ENCODE data around the gene SPRED1.
"Not testable (repeated sequence)": the region's sequence is repeated elsewhere in the genome, so short reads cannot be mapped to it uniquely, and the experiment has no call there.

Gene SPRED1

GRCh38 chr15:38266247-38266986, 13.8 kb downstream of the SPRED1 start:
- Histone ChIP-seq H3K4me2 (peak overlapping the region in 2 of 11 experiments; percentile 38 to 52; a peak in 4 of 22 replicates), H3K27me3 (no peaks in the 10 kb centered on the region), H3K9ac (peak overlapping the region in 2 of 11 experiments; percentile 35 to 37; a peak in 2 of 22 replicates), H4K20me1 (peaks cover 67 to 100% (median 98%) of the 10 kb centered on the region in 11 experiments), H3K27ac (no peak overlapping the region; a peak in 1 of 22 replicates), H3K4me3 (no peak overlapping the region), H3K9me3 (replicated peaks in 1 of 11) (peaks cover 13 to 33% (median 22%) of the 10 kb centered on the region in 11 experiments; a peak in 20 of 22 replicates), H3K4me1 (peaks cover 0 to 73% (median 0%) of the 10 kb centered on the region in 10 experiments; a peak in 6 of 20 replicates), H3K36me3 (peaks cover 26 to 80% (median 43%) of the 10 kb centered on the region in 11 experiments)
- TF ChIP-seq Cebpa-rat (IDR thresholded peaks at IDR 0.05), result no peak

DNA sequence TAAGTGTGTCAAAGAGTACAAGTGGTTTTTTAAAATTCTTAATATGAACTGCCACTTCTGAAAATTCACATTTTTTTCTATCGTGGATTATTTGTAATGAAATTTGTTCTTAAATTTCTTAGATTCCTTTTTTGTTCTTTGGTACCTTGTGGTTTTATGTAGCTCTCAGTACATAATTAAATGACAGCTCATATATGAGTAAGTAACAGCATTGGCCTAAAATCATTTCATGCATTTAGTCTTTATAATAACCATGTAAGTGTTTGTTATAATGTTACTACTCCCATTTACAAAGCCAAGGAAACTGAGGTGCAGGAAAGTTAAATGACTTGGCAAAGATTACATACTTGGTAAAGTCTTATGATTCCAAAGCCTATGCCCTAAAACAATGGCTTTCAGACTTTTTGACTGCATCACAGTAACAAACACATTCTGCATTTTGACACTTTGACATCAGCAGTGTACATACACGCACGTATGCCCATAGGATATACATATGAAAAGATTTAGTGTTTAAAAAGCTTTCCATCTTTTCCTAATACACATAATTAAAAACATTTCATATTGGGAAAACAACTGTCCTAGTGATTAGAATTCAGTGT, 14.9 kb downstream of the SPRED1 start:
- Histone ChIP-seq H4K20me1 (peaks cover 75 to 100% (median 98%) of the 10 kb centered on the region in 11 experiments), H3K4me3 (no peak overlapping the region), H3K9ac (no peak overlapping the region), H3K4me1 (peaks cover 0 to 70% (median 0%) of the 10 kb centered on the region in 10 experiments; a peak in 6 of 20 replicates), H3K27ac (no peak overlapping the region), H3K9me3 (replicated peaks in 1 of 11) (peaks cover 17 to 32% (median 24%) of the 10 kb centered on the region in 11 experiments; a peak in 20 of 22 replicates), H3K36me3 (peaks cover 36 to 80% (median 48%) of the 10 kb centered on the region in 11 experiments), H3K4me2 (no peak overlapping the region), H3K27me3 (no peaks in the 10 kb centered on the region)
- no peak for TF ChIP-seq Cebpa-rat (IDR thresholded peaks at IDR 0.05)

- peaks cover 48 to 91% (median 65%) of the 10 kb centered on the region in 11 experiments for H3K36me3 ChIP-seq
- H4K20me1 ChIP-seq, result peaks cover 65 to 100% (median 97%) of the 10 kb centered on the region in 11 experiments
- no peak overlapping the region for H3K27ac ChIP-seq
- H3K4me3 ChIP-seq, result no peak overlapping the region
- no peaks in the 10 kb centered on the region for H3K27me3 ChIP-seq
- peaks cover 17 to 40% (median 28%) of the 10 kb centered on the region in 11 experiments; a peak in 20 of 22 replicates for H3K9me3 ChIP-seq (replicated peaks in 1 of 11)
- peaks cover 0 to 64% (median 2%) of the 10 kb centered on the region in 10 experiments; a peak in 7 of 20 replicates for H3K4me1 ChIP-seq
- no peak overlapping the region for H3K4me2 ChIP-seq
- H3K9ac ChIP-seq, result no peak overlapping the region
- no peak for TF ChIP-seq Cebpa-rat (IDR thresholded peaks at IDR 0.05)
These were observed 18.5 kb downstream of the SPRED1 start for GRCh38 chr15:38271144-38271543.

DNA sequence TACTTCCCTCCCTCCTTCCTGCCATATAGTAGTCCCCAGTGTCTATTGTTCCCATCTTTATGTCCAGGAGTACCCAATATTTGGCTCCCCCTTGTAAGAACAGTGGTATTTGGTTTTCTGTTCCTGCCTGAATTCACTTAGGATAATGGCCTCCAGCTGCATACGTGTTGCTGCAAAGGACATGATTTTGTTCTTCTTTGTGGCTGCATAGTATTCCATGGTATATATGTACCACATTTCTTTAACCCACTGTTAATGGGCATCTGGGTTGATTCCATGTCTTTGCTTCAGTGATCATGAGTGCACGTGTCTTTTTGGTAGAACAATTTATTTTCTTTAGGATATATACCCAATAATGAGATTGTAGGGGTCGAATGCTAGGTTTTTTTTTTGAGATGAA, 19.3 kb downstream of the SPRED1 start:
- Histone ChIP-seq H3K27me3 (no peaks in the 10 kb centered on the region), H3K27ac (no peak overlapping the region), H3K4me3 (no peak overlapping the region), H4K20me1 (peaks cover 58 to 100% (median 96%) of the 10 kb centered on the region in 11 experiments), H3K4me2 (no peak overlapping the region), H3K4me1 (peaks cover 0 to 56% (median 2%) of the 10 kb centered on the region in 10 experiments; a peak in 7 of 20 replicates), H3K9me3 (replicated peaks in 1 of 11) (peaks cover 17 to 44% (median 30%) of the 10 kb centered on the region in 11 experiments; a peak in 21 of 22 replicates), H3K36me3 (peaks cover 55 to 92% (median 73%) of the 10 kb centered on the region in 11 experiments), H3K9ac (no peak overlapping the region)
- no peak for TF ChIP-seq Cebpa-rat (IDR thresholded peaks at IDR 0.05)

DNA sequence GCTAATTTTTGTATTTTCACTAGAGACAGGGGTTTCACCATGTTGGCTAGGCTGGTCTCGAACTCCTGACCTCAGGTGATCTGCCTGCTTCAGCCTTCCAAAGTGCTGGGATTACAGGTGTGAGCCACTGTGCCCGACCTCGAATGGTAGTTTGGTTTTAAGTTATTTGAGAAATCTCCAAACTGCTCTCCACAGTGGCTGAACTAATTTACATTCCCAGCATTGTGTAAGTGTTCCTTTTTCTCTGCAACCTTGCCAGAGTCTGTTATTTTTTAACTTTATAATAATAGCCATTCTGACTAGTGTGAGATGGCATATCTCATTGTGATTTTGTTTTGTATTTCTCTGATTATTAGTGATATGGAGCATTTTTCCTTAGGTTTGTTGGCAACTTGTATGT, 19.8 kb downstream of the SPRED1 start:
- peaks cover 60 to 96% (median 77%) of the 10 kb centered on the region in 11 experiments for H3K36me3 ChIP-seq
- H3K9me3 ChIP-seq (replicated peaks in 1 of 11), result peaks cover 17 to 49% (median 35%) of the 10 kb centered on the region in 11 experiments; a peak in 21 of 22 replicates
- peaks cover 52 to 100% (median 96%) of the 10 kb centered on the region in 11 experiments for H4K20me1 ChIP-seq
- not testable (repeated sequence) for H3K27ac ChIP-seq, H3K9ac ChIP-seq, H3K4me3 ChIP-seq, H3K4me2 ChIP-seq, H3K27me3 ChIP-seq
- peaks cover 0 to 56% (median 2%) of the 10 kb centered on the region in 10 experiments; a peak in 7 of 20 replicates for H3K4me1 ChIP-seq

GRCh38 chr15:38274135-38274534, 21.5 kb downstream of the SPRED1 start:
- H3K9ac ChIP-seq, result no peak overlapping the region
- H3K4me3 ChIP-seq, result no peak overlapping the region
- peaks cover 0 to 64% (median 2%) of the 10 kb centered on the region in 10 experiments; a peak in 7 of 20 replicates for H3K4me1 ChIP-seq
- no peak for TF ChIP-seq Cebpa-rat (IDR thresholded peaks at IDR 0.05)
- no peak overlapping the region for H3K27ac ChIP-seq
- H3K27me3 ChIP-seq, result no peaks in the 10 kb centered on the region
- peaks cover 44 to 100% (median 93%) of the 10 kb centered on the region in 11 experiments for H4K20me1 ChIP-seq
- H3K4me2 ChIP-seq, result peak overlapping the region in 1 of 11 experiments; percentile 40; a peak in 1 of 22 replicates
- peaks cover 13 to 52% (median 41%) of the 10 kb centered on the region in 11 experiments; a peak in 21 of 22 replicates for H3K9me3 ChIP-seq (replicated peaks in 1 of 11)
- peaks cover 50 to 93% (median 72%) of the 10 kb centered on the region in 11 experiments for H3K36me3 ChIP-seq

- H3K4me3 ChIP-seq, result no peak overlapping the region
- no peak overlapping the region for H3K27ac ChIP-seq
- no peak for TF ChIP-seq Cebpa-rat (IDR thresholded peaks at IDR 0.05)
- peaks cover 36 to 92% (median 65%) of the 10 kb centered on the region in 11 experiments for H3K36me3 ChIP-seq
- no peak overlapping the region for H3K4me2 ChIP-seq
- peaks cover 0 to 73% (median 2%) of the 10 kb centered on the region in 10 experiments; a peak in 7 of 20 replicates for H3K4me1 ChIP-seq
- H3K9ac ChIP-seq, result no peak overlapping the region
- peaks cover 4 to 46% (median 39%) of the 10 kb centered on the region in 11 experiments; a peak in 19 of 22 replicates for H3K9me3 ChIP-seq (replicated peaks in 1 of 11)
- H4K20me1 ChIP-seq, result peaks cover 35 to 100% (median 96%) of the 10 kb centered on the region in 11 experiments
- H3K27me3 ChIP-seq, result no peaks in the 10 kb centered on the region
These were observed 23.3 kb downstream of the SPRED1 start for GRCh38 chr15:38275959-38276358.

GRCh38 chr15:38277281-38277680, 24.6 kb downstream of the SPRED1 start:
- peaks cover 36 to 92% (median 65%) of the 10 kb centered on the region in 11 experiments for H3K36me3 ChIP-seq
- H3K9me3 ChIP-seq (replicated peaks in 1 of 11), result peaks cover 0 to 53% (median 39%) of the 10 kb centered on the region in 11 experiments; a peak in 20 of 22 replicates
- H3K4me3 ChIP-seq, H3K27me3 ChIP-seq, H3K9ac ChIP-seq, H3K4me2 ChIP-seq, H3K27ac ChIP-seq: not testable (repeated sequence)
- peaks cover 24 to 100% (median 96%) of the 10 kb centered on the region in 11 experiments for H4K20me1 ChIP-seq
- peaks cover 0 to 75% (median 2%) of the 10 kb centered on the region in 10 experiments; a peak in 7 of 20 replicates for H3K4me1 ChIP-seq
